ENCODE measurements around the gene DGCR8. TPM values are rescaled to one million over a fixed set of nuclear protein-coding genes. Genes with fewer than 3 reads are reported as not detected.

Gene DGCR8
- total and polyA plus RNA-seq, 2 experiments from 2014 or later = 15.1 to 23.8 TPM

GRCh38 chr22:20092477-20092854 is 12.4 kb downstream of the DGCR8 start:
- H3K4me1 ChIP-seq (ENCODE audit: low read depth) = no peaks in the 10 kb centered on the region
- DNase-seq (ENCODE audit: low read depth in 1 of 2, low spot score in 1 of 2) = no peak
- H3K9me3 ChIP-seq (ENCODE audit: low read depth) = no peaks in the 10 kb centered on the region
- no peak for TF ChIP-seq CTCF (IDR thresholded peaks at IDR 0.05; ENCODE audit: low read depth, low read length)
- peaks cover 78% of the 10 kb centered on the region for H3K36me3 ChIP-seq
- H3K27me3 ChIP-seq = no peaks in the 10 kb centered on the region
- no peak overlapping the region for H3K27ac ChIP-seq
- H3K4me3 ChIP-seq = no peak overlapping the region

GRCh38 chr22:20093418-20094196 is 13.6 kb downstream of the DGCR8 start:
- no peaks in the 10 kb centered on the region for H3K9me3 ChIP-seq (ENCODE audit: low read depth)
- no peak for DNase-seq (ENCODE audit: low read depth in 1 of 2, low spot score in 1 of 2)
- H3K27ac ChIP-seq = no peak overlapping the region
- no peak for TF ChIP-seq CTCF (IDR thresholded peaks at IDR 0.05; ENCODE audit: low read depth, low read length)
- no peaks in the 10 kb centered on the region for H3K4me1 ChIP-seq (ENCODE audit: low read depth)
- no peaks in the 10 kb centered on the region for H3K27me3 ChIP-seq
- no peak overlapping the region for H3K4me3 ChIP-seq
- H3K36me3 ChIP-seq = peaks cover 72% of the 10 kb centered on the region

- TF ChIP-seq CTCF (IDR thresholded peaks at IDR 0.05; ENCODE audit: low read depth, low read length) = no peak
- no peak for DNase-seq (ENCODE audit: low read depth in 1 of 2, low spot score in 1 of 2)
- H3K9me3 ChIP-seq (ENCODE audit: low read depth) = no peaks in the 10 kb centered on the region
- H3K27ac ChIP-seq = no peak overlapping the region
- H3K4me3 ChIP-seq = no peak overlapping the region
- H3K4me1 ChIP-seq (ENCODE audit: low read depth) = no peaks in the 10 kb centered on the region
- H3K27me3 ChIP-seq = no peaks in the 10 kb centered on the region
- H3K36me3 ChIP-seq = peaks cover 69% of the 10 kb centered on the region
Measured at GRCh38 chr22:20094197-20094807, 14.3 kb downstream of the DGCR8 start.

GRCh38 chr22:20095521-20095920 is 15.5 kb downstream of the DGCR8 start:
- H3K9me3 ChIP-seq (ENCODE audit: low read depth) = no peaks in the 10 kb centered on the region
- no peak overlapping the region for H3K4me3 ChIP-seq
- no peak for TF ChIP-seq CTCF (IDR thresholded peaks at IDR 0.05; ENCODE audit: low read depth, low read length)
- no peak overlapping the region for H3K27ac ChIP-seq
- H3K4me1 ChIP-seq (ENCODE audit: low read depth) = no peaks in the 10 kb centered on the region
- no peak for DNase-seq (ENCODE audit: low read depth in 1 of 2, low spot score in 1 of 2)
- H3K27me3 ChIP-seq = no peaks in the 10 kb centered on the region
- peaks cover 57% of the 10 kb centered on the region for H3K36me3 ChIP-seq

GRCh38 chr22:20096574-20097420 is 16.8 kb downstream of the DGCR8 start:
- Histone ChIP-seq H3K9me3 (ENCODE audit: low read depth) (no peaks in the 10 kb centered on the region), H3K4me1 (ENCODE audit: low read depth) (no peaks in the 10 kb centered on the region), H3K4me3 (no peak overlapping the region), H3K27me3 (no peaks in the 10 kb centered on the region), H3K36me3 (peaks cover 55% of the 10 kb centered on the region), H3K27ac (no peak overlapping the region)
- DNase-seq (ENCODE audit: low read depth in 1 of 2, low spot score in 1 of 2) = no peak
- TF ChIP-seq CTCF (IDR thresholded peaks at IDR 0.05; ENCODE audit: low read depth, low read length) = no peak

All from cardiac muscle cell (in vitro differentiated cells and primary cell).